H1 (cell line): ENCODE results near the gene SLC24A4. TPM values are rescaled to one million over a fixed set of nuclear protein-coding genes. Genes with fewer than 3 reads are reported as not detected.

ENCODE experiments used
- SP2 ChIP-seq: IDR thresholded peaks from 2 replicates; pipeline ENCODE4 v1.6.1; 2012; ENCODE audit warnings: mild to moderate bottlenecking, low read length, inconsistent platforms
- polyA plus RNA-seq, 7 experiments: library from polyadenylated mRNA; depleted of rRNA in 3 of 7; stranded (reverse) in 5 of 7; unstranded in 2 of 7; fragments of >200 nt in 5 of 7; fragments of 200-250 nt in 2 of 7; gene quantifications; 1 replicate in 5 of 7; 2 replicates in 1 of 7; 4 replicates in 1 of 7; pipeline versions ENCODE4 v1.2.1 to v1.2.3, GENCODE V29; 2011 to 2013; ENCODE audit warnings: missing spikeins in 2 of 7, mixed read lengths in 2 of 7
- total RNA-seq: library from RNA; stranded (reverse); fragmentation: NEBNext Ultra II Directional; extraction: Animal tissue kit (Norgen Biotek cat#: 25700); gene quantifications from 2 replicates; pipeline ENCODE4 v1.2.1, GENCODE V29; 2021

SLC24A4 gene
- total and polyA plus RNA-seq, 2 of the 8 experiments (the other 6 are each of a cell fraction or from before 2014, with no cell fraction given): 0.27 to 0.89 TPM

DNA sequence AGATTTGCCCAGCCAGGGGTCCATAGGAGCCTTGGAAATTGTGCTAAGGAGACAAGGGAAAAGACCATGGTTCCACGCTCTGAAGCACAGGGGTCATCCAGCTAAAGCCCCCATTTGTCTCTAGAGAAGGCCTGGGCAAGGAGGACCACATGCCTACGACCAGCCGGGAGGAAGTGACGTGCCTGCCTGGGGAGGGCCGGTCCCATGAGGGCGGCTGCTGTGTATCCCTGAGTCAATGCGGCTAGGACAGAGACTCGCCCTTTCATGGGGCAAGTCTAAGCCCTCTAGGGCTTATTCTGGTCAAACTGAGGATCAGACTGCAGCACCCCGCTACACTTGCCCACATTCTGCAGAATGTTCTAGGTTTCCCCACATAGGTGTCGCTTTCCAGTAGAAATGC lies 170.1 kb downstream of the SLC24A4 start (continued):
- TF ChIP-seq SP2: no peak
